Measurements from ENCODE around the gene PITX3.

The PITX3 gene

GRCh38 chr10:102241032-102241443 is 274 bp downstream of the PITX3 start:
- no peak for TF ChIP-seq CTCF (IDR thresholded peaks at IDR 0.05)

- no peak for TF ChIP-seq CTCF (IDR thresholded peaks at IDR 0.05)
Observed at GRCh38 chr10:102240467-102241031, 763 bp downstream of the PITX3 start.

GRCh38 chr10:102237711-102238252 is 3.5 kb downstream of the PITX3 start:
- TF ChIP-seq CTCF (IDR thresholded peaks at IDR 0.05): no peak

GRCh38 chr10:102236006-102236405 is 5.3 kb downstream of the PITX3 start:
- TF ChIP-seq CTCF (IDR thresholded peaks at IDR 0.05): no peak

GRCh38 chr10:102235598-102235920 is 5.8 kb downstream of the PITX3 start:
- no peak for TF ChIP-seq CTCF (IDR thresholded peaks at IDR 0.05)

- no peak for TF ChIP-seq CTCF (IDR thresholded peaks at IDR 0.05)
Observed at GRCh38 chr10:102234888-102235597, 6.3 kb downstream of the PITX3 start.

GRCh38 chr10:102233997-102234396 is 7.3 kb downstream of the PITX3 start:
- TF ChIP-seq CTCF (IDR thresholded peaks at IDR 0.05): no peak
